ENCODE measurements around the gene ALK. TPM values are rescaled to one million over a fixed set of nuclear protein-coding genes. Genes with fewer than 3 reads are reported as not detected.

ALK gene
- total RNA-seq, 2 experiments from 2014 or later, result not detected

DNA sequence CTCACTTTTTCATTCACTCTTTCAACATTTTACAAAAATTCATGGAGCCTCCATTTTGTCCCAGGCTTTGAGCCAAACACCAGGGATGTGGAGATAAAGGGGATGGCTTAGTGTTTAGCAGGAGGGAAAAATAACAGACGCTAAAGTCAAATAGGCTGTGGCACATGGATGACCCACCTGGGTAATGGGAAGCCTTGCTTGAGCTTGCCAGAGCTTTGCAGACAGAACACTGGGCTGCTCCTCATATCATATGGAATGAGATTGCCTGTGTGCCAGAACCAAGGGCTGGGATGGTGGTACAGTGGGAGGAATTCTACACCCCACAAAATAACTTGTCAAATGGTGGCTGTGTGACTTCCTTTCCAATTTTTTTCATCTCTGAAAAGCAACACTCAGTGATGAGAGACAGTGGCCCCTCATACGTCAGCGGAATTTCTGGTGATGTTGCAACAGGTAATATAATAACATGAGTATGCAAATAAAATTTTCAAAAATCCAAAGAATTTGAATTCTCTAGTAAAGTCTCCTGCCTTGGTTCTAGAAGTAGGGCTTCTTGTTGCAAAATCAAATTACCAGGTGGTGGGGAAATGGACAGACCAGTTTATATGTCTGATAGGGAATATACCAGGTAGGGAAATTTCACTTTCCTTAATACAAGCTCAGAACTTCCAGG, 553.3 kb downstream of the ALK start:
- CTCF ChIA-PET, result no interaction called here
- POLR2A ChIA-PET, result no interaction called here

DNA sequence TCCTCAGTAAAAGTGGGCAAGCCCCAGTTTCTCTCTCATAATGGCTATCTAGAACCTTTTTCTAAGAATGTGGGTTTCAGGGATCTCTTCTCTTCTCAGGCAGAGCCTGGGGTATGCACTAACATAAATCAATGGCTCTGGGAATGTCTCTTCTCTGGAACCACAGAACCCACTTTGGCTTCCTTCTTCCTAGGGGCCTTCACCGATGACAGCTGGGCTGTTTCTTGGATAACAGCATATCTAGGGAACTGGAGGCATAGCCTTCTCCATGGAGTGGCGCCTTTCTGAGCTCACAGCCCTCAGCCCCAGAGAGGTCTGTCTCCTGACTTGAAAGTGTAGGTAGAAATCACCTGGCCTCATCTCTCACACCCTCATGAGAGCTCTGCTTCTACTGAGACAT, 558.3 kb downstream of the ALK start:
- ChIA-PET CTCF (interaction anchor here (1.0 kb wide), 1 partner anchor 55 kb away, joined by 3 read pairs; no protein-coding TSS in a partner anchor), POLR2A (no interaction called here)

DNA sequence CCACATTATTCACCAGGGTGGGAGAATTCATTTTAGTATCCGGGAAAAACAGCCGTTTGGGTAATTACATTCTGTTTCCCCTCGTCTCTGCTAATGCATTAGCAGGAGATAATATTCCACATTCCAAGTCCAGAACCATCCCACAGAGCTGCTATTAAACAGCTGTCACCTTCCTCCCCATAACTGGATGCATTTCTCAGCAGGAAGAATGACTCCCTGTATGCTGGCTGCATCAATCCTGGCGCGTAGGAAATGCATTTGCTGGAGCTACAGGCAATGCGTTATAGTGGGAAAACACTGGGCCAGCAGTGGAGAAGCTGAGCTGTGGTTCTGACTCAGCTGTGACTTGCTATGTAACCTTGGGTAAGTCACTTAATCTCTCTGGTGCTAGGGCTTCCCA, 560.2 kb downstream of the ALK start:
- CTCF ChIA-PET, result no interaction called here

DNA sequence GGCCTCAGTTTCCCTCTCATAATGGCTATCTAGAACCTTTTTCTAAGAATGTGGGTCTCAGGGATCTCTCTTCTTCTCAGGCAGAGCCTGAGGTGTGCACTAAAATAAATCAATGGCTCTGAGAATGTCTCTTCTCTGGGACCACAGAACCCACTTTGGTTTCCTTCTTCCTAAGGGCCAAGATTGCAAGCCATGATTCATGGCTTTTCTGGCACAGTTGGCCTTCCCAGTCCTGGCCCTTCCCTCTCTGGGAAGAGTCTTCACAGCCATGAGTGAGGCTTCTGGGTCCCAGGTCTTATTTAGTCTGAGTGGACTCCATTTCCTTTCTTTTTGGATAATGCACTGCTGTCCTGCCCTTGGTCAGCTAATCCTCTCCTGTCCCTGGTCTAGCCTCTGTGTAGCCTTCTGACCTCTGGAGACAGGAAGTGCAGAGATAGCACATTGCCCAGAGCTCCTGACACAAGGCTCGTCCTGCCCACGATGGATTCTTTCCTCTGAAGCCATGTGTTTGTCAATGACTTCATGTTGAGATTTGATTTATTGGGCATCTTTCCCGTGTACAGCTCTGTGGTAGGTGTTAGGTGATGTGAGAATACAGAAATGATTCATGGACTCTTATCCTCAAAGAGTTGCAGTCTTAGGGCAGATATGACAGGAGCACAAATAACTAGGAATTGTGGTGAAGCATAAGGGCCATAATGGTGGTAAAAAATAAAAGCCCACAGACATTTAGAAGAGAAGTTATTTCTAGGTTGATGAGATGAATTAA, 561.2 kb downstream of the ALK start:
- ChIA-PET POLR2A (no interaction called here), CTCF (no interaction called here)

More for the DNA sequence above, 560.2 kb downstream of the ALK start:
- POLR2A ChIA-PET, result no interaction called here

DNA sequence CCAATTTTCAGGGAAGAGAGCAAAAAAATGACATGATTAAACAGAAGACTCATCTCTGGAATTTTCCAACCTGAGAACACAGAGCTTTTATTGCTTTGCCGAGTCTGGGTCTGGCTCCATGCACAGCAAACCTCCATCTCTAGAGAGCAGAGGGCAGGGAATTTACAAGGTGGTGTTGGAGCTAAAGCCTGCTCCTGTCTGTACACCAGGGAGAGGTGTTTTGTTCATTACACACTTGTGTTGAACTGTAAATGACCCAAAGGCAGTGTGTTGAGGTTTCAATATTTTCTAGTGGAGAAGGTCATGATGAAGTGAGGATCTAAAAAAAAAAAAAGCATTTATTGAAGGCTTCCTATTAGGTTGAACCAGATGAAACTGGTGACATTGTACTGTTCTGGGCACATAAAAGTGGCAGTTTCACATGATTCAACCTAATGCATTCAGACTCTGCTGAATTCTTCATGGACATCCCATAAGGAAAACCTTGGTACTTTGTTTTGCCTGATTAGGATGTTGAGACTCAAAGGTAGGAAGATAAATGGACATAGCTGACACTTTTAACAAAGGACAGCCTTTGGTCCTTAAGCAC, 567.9 kb downstream of the ALK start:
- CTCF ChIA-PET, result no interaction called here
- POLR2A ChIA-PET, result no interaction called here

DNA sequence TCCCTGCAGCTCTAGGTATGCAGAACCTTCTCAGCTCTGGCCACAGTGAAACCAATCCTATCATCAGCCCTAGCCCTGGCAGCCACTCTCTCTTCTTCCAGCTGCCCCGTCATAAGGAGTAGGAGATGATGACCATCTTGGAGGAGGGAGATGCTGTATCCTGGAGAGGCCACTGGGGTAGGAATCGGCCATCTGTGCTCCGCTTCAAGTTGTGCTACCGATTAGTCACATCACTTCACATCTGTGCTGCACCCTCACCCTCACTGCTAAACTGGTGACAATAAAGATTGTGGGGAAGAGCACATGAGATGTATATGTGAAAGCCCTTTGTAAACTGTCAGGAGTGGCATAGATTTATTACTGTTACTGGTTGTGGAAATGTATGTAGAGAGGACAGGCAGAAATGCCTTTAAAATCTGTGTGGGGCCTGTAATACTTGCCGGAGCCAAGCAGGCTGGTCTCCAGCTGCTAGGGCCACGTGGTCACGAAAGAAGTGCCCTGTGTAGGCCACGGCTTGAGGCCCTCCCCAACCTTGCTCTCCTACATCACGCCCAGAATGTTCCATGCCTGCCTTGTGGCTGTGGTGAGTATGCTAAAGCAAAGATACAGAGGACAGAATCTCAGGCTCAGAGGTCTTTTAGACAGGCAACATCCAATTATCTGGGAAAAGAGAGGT, 569.3 kb downstream of the ALK start:
- CTCF ChIA-PET, result no interaction called here
- POLR2A ChIA-PET, result no interaction called here

DNA sequence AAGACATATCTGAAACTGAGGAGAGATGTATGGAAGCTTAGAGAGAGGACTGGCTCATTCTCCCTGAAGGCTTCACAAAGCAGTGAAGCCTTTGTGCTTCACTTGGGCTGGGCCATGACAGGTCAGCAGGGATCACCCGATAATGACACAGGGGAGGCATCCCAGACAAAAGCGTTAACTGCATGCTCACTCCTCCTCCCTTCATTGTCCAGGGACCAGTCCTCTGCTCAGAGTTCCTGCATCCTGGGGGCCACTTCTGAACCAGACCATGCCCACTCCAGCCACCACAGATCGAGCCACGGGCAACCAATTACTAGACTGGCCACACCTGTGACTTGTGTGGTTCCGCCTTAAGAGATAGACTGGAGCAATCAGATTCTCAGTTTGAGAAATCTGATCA, 570.1 kb downstream of the ALK start:
- POLR2A ChIA-PET, result no interaction called here
- CTCF ChIA-PET, result no interaction called here

DNA sequence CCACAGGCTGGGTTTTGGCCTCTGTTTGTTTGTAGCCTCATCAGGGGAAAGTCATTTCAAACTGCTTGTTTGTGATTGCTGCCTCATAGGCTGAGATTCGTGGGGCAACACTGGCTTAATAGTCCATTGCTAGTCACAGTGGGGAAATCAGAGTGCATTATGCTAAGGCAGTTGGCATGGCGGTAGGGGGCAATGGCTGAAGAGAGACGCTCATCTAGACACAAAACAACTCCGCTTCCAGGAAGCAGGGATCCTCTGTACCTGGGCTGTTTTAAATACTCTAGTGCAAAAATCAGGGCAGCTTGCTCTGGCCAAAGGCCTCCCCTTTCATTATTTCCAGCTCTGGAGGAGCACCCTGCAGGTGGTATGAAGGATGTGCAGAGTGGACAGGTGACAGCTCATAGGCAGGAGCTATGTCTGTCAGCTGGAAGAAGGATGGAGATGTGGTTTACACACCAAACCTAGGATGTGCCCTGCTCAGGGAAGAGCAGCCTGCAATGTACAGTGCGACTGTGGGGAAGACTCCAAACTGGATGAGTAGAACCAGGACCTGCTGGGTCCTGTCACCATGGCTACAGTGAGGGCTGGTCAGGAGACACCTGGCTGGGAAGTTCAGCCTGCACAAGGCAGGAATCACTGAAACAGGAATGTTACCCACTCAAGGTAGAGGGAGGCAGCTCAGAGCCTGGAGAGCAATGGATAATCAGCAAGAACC, 571.9 kb downstream of the ALK start:
- ChIA-PET POLR2A (no interaction called here), CTCF (no interaction called here)

DNA sequence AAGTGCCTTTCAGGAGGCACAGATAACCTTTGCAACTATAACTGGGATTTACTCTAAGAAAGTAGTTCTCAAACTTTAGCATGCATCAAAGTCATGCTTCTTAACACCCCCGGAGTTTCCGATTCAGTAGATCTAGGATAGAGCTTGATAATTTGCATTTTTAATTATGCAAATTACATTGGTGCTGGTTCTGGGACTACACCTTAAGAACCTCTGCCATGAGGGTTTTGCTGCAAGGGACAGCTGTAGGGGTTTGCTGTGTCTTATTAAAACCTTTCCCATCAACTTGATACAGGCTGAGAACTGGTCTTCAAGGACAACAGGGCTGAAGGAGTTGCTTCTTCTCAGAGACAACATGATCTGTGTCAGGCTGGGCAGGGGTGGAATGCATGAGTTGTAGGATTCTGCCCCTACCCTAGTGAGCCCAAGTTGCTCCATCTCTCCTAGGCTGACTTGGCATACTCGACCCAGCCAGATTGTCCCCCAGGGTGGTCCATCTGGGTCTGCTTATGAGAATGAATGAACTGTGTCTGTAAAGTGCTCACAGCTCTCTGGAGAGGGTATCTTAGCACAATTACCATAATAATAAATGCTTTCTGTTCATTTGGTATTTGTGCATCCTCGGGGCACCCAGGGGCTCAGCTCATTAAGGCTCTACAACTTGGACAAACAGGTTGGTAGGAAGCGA, 573.5 kb downstream of the ALK start:
- ChIA-PET CTCF (no interaction called here), POLR2A (no interaction called here)

DNA sequence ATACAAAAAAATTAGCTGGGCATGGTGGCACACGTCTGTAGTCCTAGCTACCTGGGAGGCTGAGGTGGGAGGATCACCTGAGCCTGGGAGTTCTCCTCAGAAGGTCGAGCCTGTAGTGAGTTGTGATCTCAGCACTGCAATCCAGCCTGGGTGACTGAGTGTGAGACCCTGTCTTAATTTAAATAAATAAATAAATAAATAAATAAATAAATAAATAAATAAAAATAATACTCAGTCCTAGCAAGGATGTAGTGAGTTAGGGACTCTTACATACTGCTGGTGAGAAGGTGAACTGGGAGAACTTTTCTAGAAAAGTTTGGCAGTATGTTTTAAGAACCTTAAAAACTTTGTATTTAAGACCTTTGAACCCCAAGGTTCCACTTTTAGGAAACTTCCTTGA, 576.1 kb downstream of the ALK start:
- ChIA-PET CTCF (interaction anchor here (1.4 kb wide), 1 partner anchor 36 kb away, joined by 3 read pairs; no protein-coding TSS in a partner anchor), POLR2A (no interaction called here)

DNA sequence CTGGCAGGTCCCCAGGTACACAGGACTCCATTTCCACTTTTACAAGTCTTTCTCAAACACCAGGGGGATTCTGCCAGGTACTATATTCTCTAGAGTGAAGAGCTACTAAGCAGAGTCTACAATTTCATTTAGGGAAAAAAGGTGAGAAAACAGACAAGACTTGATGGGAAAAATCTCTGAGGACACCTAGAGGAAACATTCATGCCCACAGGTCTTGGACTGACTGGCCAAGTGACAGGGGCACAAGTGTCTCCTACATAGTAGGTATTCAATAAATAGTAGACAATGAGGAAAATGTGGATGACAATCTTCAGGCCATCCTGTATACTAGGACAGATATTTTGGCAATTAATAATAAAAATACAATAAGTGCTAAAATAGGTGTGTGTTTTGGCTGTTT, 577.6 kb downstream of the ALK start:
- POLR2A ChIA-PET, result no interaction called here
- CTCF ChIA-PET, result interaction anchor here (0.6 kb wide), 1 partner anchor 128 kb away, joined by 3 read pairs; no protein-coding TSS in a partner anchor

DNA sequence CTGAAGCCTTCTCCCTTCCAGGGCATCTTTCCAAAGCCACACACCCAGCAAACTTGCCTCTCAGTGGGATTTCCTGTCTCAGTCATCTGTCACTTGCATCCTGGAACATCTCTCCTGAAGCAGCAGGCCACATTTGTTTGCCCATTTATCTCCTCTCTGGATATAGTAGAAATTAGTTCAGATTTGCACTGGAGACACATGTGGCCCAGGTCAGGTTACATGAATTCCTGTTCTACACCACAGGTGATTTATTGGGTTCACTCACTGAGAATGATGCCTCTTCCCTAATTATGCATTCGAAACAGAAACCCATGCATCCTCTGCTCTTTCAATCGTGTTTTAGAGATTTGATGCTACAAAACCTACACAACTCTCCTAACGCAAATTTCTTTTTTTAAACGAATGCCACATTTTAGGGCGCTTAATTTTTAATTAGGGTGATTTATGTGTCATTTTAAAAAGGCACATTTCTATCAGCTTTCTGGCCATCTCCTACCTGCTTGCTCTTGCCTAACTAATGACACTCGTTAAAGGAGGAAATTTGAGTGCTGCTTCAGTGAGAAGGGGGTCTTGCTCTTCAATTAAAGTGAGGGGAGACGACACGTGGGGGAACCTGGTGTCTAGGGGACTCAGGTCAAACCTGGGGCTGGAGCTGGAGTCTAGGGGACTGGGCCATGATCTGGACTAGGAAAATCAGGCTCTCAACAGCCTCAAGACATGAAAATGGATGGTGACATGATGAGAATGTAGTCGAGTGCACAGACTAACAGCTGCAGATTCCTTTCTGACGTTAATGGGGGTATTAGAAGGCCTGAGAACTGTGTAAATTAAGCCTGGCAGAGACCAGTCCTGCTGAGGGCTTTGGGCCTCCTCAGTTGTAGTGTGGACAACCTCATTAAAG, 584.8 kb downstream of the ALK start:
- ChIA-PET CTCF (no interaction called here), POLR2A (no interaction called here)

DNA sequence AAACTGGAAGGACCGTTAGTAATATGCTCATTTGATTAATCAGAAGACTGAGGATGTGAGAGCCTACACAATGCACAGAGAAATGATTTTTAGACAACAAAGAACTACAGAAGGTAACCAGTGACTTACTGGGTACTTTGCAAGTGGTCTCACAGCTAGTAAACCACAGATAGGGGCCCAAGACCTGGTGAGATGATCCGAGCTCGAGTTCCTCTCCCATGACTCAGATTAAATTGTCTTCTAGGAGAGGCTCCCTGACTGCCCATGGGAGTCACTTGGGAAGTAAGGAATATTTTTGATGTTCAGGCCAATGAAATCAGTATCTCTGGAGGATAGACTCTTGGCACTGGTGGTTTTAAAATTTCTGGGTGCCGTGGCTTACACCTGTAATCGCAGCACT, 586.0 kb downstream of the ALK start:
- CTCF ChIA-PET, result no interaction called here
- POLR2A ChIA-PET, result no interaction called here

DNA sequence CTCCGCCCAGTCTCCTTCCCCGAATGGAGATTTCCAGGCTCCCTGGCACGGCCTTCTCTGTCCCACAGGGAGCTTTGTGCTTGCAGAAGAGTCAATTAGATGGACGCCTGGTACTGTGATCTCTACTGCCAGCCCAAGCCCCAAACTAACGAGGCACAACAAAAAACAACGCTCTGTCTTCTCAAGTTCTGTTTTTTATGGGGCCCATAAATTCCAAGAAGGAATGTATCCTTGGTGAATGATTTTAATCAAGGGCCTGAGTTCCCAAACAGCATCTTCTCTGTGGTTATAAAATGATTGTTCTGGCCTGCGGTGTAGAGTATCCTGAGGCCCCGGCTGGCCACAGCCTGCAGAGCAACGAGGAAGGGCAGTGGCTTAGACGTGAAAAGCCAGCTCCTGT, 586.7 kb downstream of the ALK start:
- CTCF ChIA-PET, result no interaction called here

DNA sequence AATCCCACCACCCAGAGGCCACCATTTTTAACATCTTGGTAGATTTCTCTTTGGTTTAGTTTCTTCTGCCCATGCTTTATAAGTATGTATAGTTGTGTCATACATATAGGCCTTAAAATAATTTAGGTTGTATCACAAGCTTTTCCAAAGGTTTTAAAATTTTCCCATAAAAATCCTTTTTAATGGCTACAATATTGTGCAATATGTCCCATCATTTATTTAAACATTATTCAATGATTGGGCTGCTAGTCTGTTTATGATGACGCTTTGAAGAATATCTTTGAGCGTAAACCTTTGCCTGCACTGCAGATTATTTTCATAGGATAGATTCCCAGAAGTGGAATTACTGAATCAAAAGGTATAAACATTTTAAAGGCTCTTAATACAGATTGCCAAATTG, 588.8 kb downstream of the ALK start:
- ChIA-PET POLR2A (no interaction called here), CTCF (no interaction called here)

More for the DNA sequence above, 586.7 kb downstream of the ALK start:
- POLR2A ChIA-PET, result no interaction called here

DNA sequence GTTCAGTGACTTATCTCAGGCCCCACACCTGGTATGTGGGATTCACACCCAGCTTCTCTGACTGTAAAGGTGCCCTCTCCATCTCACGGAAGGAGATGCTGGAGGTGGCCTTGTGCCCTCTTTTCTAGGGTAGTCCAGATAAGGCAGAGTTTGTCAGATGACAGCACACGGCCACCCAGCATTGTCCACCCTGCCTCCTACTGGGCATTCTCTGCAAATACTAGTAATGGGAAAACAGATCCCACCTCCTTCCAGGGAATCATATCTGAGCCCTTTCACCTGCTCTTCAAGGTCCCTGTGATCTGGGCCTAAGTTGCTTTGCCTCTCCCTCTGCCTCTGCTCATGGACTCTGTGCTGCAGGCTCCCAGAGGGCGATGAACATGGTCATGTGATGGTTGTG, 591.5 kb downstream of the ALK start:
- CTCF ChIA-PET, result no interaction called here
- POLR2A ChIA-PET, result no interaction called here

DNA sequence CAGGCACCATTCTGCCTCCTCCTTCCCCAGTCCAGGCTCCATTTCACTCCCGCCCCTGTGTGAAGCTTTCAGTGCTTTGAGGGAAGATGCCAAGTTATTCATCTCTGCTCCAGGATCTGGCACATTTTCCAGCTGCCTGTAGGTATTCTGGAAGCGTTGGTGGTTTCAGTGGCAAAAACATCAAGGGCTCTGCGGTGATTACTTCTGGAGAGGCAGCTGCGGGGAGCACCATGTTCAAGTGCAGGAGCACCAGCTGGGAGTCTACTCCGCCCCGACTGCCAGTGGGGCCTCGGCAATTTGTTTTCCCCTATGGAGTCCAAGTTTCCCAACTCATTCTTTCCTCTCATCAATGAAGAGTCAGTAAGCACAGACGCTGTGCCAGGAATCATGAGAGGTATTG, 594.5 kb downstream of the ALK start:
- ChIA-PET POLR2A (no interaction called here), CTCF (no interaction called here)

DNA sequence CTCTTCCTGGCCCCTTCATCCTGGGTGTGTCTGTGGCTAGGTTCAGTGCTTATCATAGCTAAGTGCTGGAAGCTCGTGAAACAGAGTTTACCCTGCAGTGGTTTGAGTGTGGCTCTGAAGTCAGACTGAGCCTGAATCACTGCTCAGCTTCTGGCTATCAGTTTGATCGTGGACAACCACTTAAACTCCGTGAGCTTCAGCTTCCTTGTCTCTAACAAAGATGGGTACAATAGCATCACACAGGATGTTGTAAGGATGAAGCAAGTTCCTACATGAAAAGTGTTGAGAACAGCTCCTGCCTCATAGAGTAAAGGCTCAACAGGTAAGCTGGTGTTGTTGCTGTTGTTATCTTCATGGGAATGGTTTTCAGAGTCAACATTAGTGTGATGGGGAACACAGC, 595.8 kb downstream of the ALK start:
- ChIA-PET POLR2A (no interaction called here), CTCF (interaction anchor here (0.9 to 1.1 kb wide), 2 partner anchors 15 to 17 kb away, joined by 3 read pairs; no protein-coding TSS in a partner anchor)

DNA sequence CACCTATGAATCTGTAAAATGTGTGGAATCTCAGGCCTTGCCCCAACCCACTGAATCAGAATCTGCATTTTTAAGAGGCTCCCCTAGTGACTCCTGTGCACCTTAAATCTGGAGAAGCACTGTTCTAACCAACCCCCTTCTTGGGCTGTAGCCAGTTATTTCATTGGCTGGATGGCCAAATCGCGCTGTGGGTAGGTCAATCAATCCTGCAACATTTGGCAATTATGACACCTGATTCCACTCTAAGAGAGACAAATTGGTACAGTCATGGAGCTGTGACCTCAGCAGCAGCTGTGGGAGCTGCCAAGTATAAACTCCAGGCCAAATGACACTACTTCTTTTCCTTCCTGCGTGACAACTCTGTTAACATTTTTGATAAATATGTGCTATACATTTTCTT, 597.4 kb downstream of the ALK start:
- POLR2A ChIA-PET, result no interaction called here

More for the DNA sequence above, 597.4 kb downstream of the ALK start:
- CTCF ChIA-PET, result interaction anchor here (1.7 kb wide), 1 partner anchor 15 kb away, joined by 4 read pairs; no protein-coding TSS in a partner anchor

Measured in activated CD8-positive, alpha-beta memory T cell treated with anti-CD3 and anti-CD28 coated beads for 36 hours (primary cell).